Kidney (tissue), 14 donors: ENCODE results near the gene BAIAP3. TPM values are rescaled to one million over a fixed set of nuclear protein-coding genes. Genes with fewer than 3 reads are reported as not detected.

Experiments
- DNase-seq, 5 donors: peaks; one replicate each; pipeline ENCODE4 v3.0.0-alpha.2; 2013 to 2020
- FAIRE-seq: peaks from 2 replicates; lab custom pipeline; 2012; peaks lifted over from hg19 to GRCh38; lab: Jason Lieb, UNC
- H3K27ac ChIP-seq, 2 donors: one replicate each; pipeline ENCODE4 v1.7.0; 2013; ENCODE audit warnings: low read depth in 2 of 2, low read length in 2 of 2, inconsistent platforms in 1 of 2
- H3K27me3 ChIP-seq: one replicate; pipeline ENCODE4 v1.7.1; 2013; ENCODE audit warnings: low read length, inconsistent platforms; ENCODE audit not compliant: control insufficient read depth, insufficient read depth
- H3K36me3 ChIP-seq, 3 donors: one replicate each; pipeline versions ENCODE4 v1.7.0 to v1.7.1; 2013; ENCODE audit warnings: low read length in 3 of 3, control low read depth in 1 of 3, inconsistent platforms in 1 of 3; ENCODE audit not compliant: insufficient read depth in 3 of 3, control insufficient read depth in 2 of 3
- H3K4me1 ChIP-seq, 3 donors: one replicate each; pipeline versions ENCODE4 v1.7.0 to v1.7.1; 2013; ENCODE audit warnings: low read length in 3 of 3, inconsistent platforms in 1 of 3, low read depth in 1 of 3; ENCODE audit not compliant: control insufficient read depth in 2 of 3, insufficient read depth in 2 of 3
- H3K4me3 ChIP-seq, 3 donors: one replicate each; pipeline versions ENCODE4 v1.7.0 to v1.8.1; 2013; ENCODE audit warnings: low read length in 3 of 3, control low read depth in 1 of 3, inconsistent platforms in 1 of 3
- H3K9ac ChIP-seq, 3 donors: one replicate each; pipeline versions ENCODE4 v1.7.0 to v1.7.1; 2013; ENCODE audit warnings: low read length in 3 of 3, control low read depth in 1 of 3, inconsistent platforms in 1 of 3
- H3K9me3 ChIP-seq, 3 donors: one replicate each; pipeline versions ENCODE4 v1.7.0 to v1.7.1; 2013; ENCODE audit warnings: low read length in 3 of 3, control low read depth in 1 of 3, inconsistent platforms in 1 of 3; ENCODE audit not compliant: control insufficient read depth in 2 of 3, insufficient read depth in 1 of 3
- CTCF ChIP-seq: IDR thresholded peaks from 3 replicates; pipeline ENCODE4 v1.5.1; 2012; ENCODE audit warnings: mild to moderate bottlenecking, moderate library complexity, borderline replicate concordance; ENCODE audit not compliant: insufficient read depth; ENCODE audit errors: extremely low read depth
- intact Hi-C: fragments of 100-400 bp; cut with DNase I; formaldehyde crosslinking; loops from one replicate; pipeline ENCODE4 v1.11.1; 2022
- polyA plus RNA-seq: library from polyadenylated mRNA; stranded (reverse); fragments of 350-450 nt; fragmentation: Illumina TruSeq; extraction: RNeasy Lipid Tissue Mini Kit (QIAGEN cat#74804); gene quantifications from one replicate; pipeline ENCODE4 v1.2.3, GENCODE V29; 2014; ENCODE audit warnings: low read depth, low replicate concordance; ENCODE audit not compliant: insufficient read depth
- total RNA-seq: library from RNA; stranded (reverse); fragmentation: NEBNext Ultra II Directional; extraction: Animal tissue kit (Norgen Biotek cat#: 25700); gene quantifications from one replicate; pipeline ENCODE4 v1.2.1, GENCODE V29; 2021
- donor health status: control.
- donor health status: control.
- donor health status: control.
- donor health status: control.
- donor health status: control.
- donor health status: DM: yes; HTN: yes; CAD: no.
- donor health status: Normal renal cell carcinoma (clear cell type).

BAIAP3 gene
- total and polyA plus RNA-seq, 2 donors from 2014 or later: 8.0 to 8.2 TPM

- no peak for FAIRE-seq
- no peak overlapping the region for H3K4me3 ChIP-seq
- H3K27me3 ChIP-seq: peaks cover 13% of the 10 kb centered on the region
- H3K36me3 ChIP-seq: no peaks in the 10 kb centered on the region
- H3K27ac ChIP-seq: no peak overlapping the region
- H3K9me3 ChIP-seq: no peaks in the 10 kb centered on the region
- no peak for TF ChIP-seq CTCF
- intact Hi-C loops: no loop called here
- DNase-seq: peak in 2 of 5 donors; percentile 68
- H3K4me1 ChIP-seq: peaks cover 0 to 4% (median 0%) of the 10 kb centered on the region in 3 donors
- no peak overlapping the region for H3K9ac ChIP-seq
Observed at GRCh38 chr16:1286513-1287094, 46.8 kb upstream of the BAIAP3 start.

GRCh38 chr16:1287982-1288670 lies 45.3 kb upstream of the BAIAP3 start:
- H3K9ac ChIP-seq: no peak overlapping the region
- H3K9me3 ChIP-seq: no peaks in the 10 kb centered on the region
- peak in 1 of 5 donors; percentile 76 for DNase-seq
- H3K36me3 ChIP-seq: no peaks in the 10 kb centered on the region
- no peak overlapping the region for H3K4me3 ChIP-seq
- no peak for FAIRE-seq
- H3K4me1 ChIP-seq: peaks cover 0 to 4% (median 0%) of the 10 kb centered on the region in 3 donors
- intact Hi-C loops: no loop called here
- peaks cover 13% of the 10 kb centered on the region for H3K27me3 ChIP-seq
- TF ChIP-seq CTCF: no peak
- no peak overlapping the region for H3K27ac ChIP-seq

GRCh38 chr16:1288813-1289476 lies 44.5 kb upstream of the BAIAP3 start:
- Histone ChIP-seq H3K36me3 (no peaks in the 10 kb centered on the region), H3K4me3 (no peak overlapping the region), H3K9ac (no peak overlapping the region), H3K27me3 (peaks cover 13% of the 10 kb centered on the region), H3K27ac (no peak overlapping the region), H3K9me3 (no peaks in the 10 kb centered on the region), H3K4me1 (peaks cover 0 to 4% (median 0%) of the 10 kb centered on the region in 3 donors)
- intact Hi-C loops: no loop called here
- FAIRE-seq (no peak), DNase-seq (peak in 1 of 5 donors; percentile 40)
- no peak for TF ChIP-seq CTCF
